ENCODE data around the gene TPRG1L. TPM values are rescaled to one million over a fixed set of nuclear protein-coding genes. Genes with fewer than 3 reads are reported as not detected.

Gene TPRG1L
- total and polyA plus RNA-seq, 10 of the 15 experiments (the other 5 are each of a cell fraction or from before 2014, with no cell fraction given): 1.5 to 16.5 (median 8.0) TPM

DNA sequence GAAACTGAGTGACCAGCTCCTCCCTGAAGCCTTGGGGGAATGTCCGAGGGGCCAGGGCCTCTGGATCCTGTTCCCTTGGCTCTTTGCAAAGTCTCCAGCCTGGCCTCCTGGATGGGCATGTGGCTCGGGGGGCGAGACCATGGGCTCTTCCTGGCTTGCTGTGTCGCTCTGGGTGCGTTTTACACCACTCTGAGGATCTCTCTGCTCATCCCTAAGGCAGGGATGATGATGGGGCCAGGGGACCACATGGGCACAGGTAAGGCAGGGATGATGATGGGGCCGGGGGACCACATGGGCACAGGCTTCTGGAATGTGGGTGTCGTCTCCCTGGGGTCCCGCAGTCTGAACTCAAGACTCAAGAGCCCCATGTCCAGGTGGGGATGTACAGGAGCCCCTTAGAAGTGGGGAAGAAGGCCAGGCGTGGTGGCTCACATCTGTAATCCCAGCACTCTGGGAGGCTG is 45.2 kb downstream of the TPRG1L start:
- peaks cover 79% of the 10 kb centered on the region for H3K79me2 ChIP-seq (ENCODE audit: control insufficient read depth, insufficient read depth, low read length)
- no peaks in the 10 kb centered on the region for H4K20me1 ChIP-seq (ENCODE audit: control insufficient read depth, insufficient read depth)
- WGBS (ENCODE audit: insufficient coverage, insufficient replicate concordance, low lambda C conversion rate, missing lambda C conversion rate): 71% methylated on average over 9 of the region's 9 CpGs
- no peak for DNase-seq (ENCODE audit: low read depth, low spot score)
- in situ Hi-C loops (cut with MboI) (no loop called here), intact Hi-C loops (cut with micrococcal nuclease; ENCODE audit: unreplicated experiment) (loop anchor here (5.0 kb wide), 1 partner anchor 52 kb away; no protein-coding TSS in a partner anchor)
- H3K9me3 ChIP-seq (replicated peaks; ENCODE audit: control insufficient read depth, insufficient read depth, low read length): no peaks in the 10 kb centered on the region
- ChIA-PET CTCF (interaction anchor here (0.8 kb wide), 1 partner anchor 20 kb away, joined by 3 read pairs; the partner anchor contains the start of gene WRAP73), SMC1A (ENCODE audit: uncharacterized antibody, unreplicated experiment) (no interaction called here), POLR2A (no interaction called here), RAD21 (ENCODE audit: unreplicated experiment) (interaction anchor here (5.4 kb wide), 1 partner anchor 14 kb away, joined by 42 read pairs; no protein-coding TSS in a partner anchor)
- no peaks in the 10 kb centered on the region for H3K27me3 ChIP-seq (replicated peaks in 1 of 2; ENCODE audit: control insufficient read depth in 2 of 2, insufficient read depth in 2 of 2, low read length in 1 of 2)
- FAIRE-seq: no peak
- H3K4me1 ChIP-seq (ENCODE audit: control insufficient read depth, insufficient read depth, low read length): peaks cover 72% of the 10 kb centered on the region
- BruUV-seq (replicated peaks): no TSS peak
- no peak overlapping the region for H3K27ac ChIP-seq (ENCODE audit: control insufficient read depth, insufficient read depth)
- no peak for ATAC-seq
- H2AFZ ChIP-seq (ENCODE audit: control insufficient read depth, low read depth, low read length): no peak overlapping the region
- TF ChIP-seq, protein P1, sequence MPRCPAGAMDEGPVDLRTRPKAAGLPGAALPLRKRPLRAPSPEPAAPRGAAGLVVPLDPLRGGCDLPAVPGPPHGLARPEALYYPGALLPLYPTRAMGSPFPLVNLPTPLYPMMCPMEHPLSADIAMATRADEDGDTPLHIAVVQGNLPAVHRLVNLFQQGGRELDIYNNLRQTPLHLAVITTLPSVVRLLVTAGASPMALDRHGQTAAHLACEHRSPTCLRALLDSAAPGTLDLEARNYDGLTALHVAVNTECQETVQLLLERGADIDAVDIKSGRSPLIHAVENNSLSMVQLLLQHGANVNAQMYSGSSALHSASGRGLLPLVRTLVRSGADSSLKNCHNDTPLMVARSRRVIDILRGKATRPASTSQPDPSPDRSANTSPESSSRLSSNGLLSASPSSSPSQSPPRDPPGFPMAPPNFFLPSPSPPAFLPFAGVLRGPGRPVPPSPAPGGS (IDR thresholded peaks at IDR 0.05; ENCODE audit: borderline replicate concordance, insufficient read depth, low read depth, low read length, poor library complexity, severe bottlenecking): peak; percentile 21
- TF ChIP-seq, protein P2, sequence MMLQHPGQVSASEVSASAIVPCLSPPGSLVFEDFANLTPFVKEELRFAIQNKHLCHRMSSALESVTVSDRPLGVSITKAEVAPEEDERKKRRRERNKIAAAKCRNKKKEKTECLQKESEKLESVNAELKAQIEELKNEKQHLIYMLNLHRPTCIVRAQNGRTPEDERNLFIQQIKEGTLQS (IDR thresholded peaks at IDR 0.05; ENCODE audit: borderline replicate concordance, extremely low read depth, low read depth, low read length): no peak
- TF ChIP-seq SMC3 (IDR thresholded peaks at IDR 0.05; ENCODE audit: borderline replicate concordance, low read length): no peak
- no peak overlapping the region for H3K9ac ChIP-seq (ENCODE audit: control insufficient read depth, insufficient read depth, low read length)
- H3K36me3 ChIP-seq (ENCODE audit: control insufficient read depth in 2 of 2, insufficient read depth in 2 of 2, low read length in 1 of 2): peaks cover 0 to 12% of the 10 kb centered on the region in 2 experiments; a peak in 2 of 4 replicates
- no peak overlapping the region for H3K4me3 ChIP-seq
- H3K4me2 ChIP-seq (ENCODE audit: control insufficient read depth, insufficient read depth): no peak overlapping the region

Measured in GM12878 (cell line).